Natural killer cell treated with Interleukin-12 subunit alpha and Interleukin-12 subunit beta and Interleukin-15 and Interleukin-18, amount 100 ng/mL, for 72 hours (primary cell): ENCODE measurements around the gene RORC. TPM values are rescaled to one million over a fixed set of nuclear protein-coding genes. Genes with fewer than 3 reads are reported as not detected.
"Not testable (repeated sequence)": the region's sequence is repeated elsewhere in the genome, so short reads cannot be mapped to it uniquely, and the experiment has no call there.

ENCODE experiments used
- ATAC-seq, 2 donors: fragments of 150-1000 bp; cut with Tn5 transposase in 1 of 2; sonication (Bioruptor Pico), chemical (Tn5 transposase) in 1 of 2; 2 replicates each; pipeline ENCODE4 v1.10.0; 2021
- DNase-seq: peaks from one replicate; pipeline ENCODE4 v3.0.0; 2022; ENCODE audit warnings: low spot score
- H3K27ac Mint-ChIP-seq, 2 donors: 1 replicate in 1 of 2; 2 replicates in 1 of 2; pipeline ENCODE4 v1.8.0; 2022; ENCODE audit warnings: mixed read lengths in 2 of 2, mild to moderate bottlenecking in 1 of 2, moderate library complexity in 1 of 2
- H3K27me3 Mint-ChIP-seq, 2 donors: 1 replicate in 1 of 2; 2 replicates in 1 of 2; pipeline ENCODE4 v1.8.0; 2022; ENCODE audit warnings: mixed read lengths in 2 of 2
- H3K36me3 Mint-ChIP-seq: one replicate; pipeline ENCODE4 v1.8.0; 2022; ENCODE audit warnings: mixed read lengths
- H3K4me1 Mint-ChIP-seq, 2 donors: 1 replicate in 1 of 2; 2 replicates in 1 of 2; pipeline ENCODE4 v1.8.0; 2022; ENCODE audit warnings: low read depth in 2 of 2, mixed read lengths in 2 of 2, mild to moderate bottlenecking in 1 of 2
- H3K4me3 Mint-ChIP-seq: one replicate; pipeline ENCODE4 v1.8.0; 2022; ENCODE audit warnings: mixed read lengths
- H3K9me3 Mint-ChIP-seq: 2 replicates; pipeline ENCODE4 v1.8.0; 2022; ENCODE audit warnings: mixed read lengths
- total RNA-seq, 2 donors: library from RNA; stranded (reverse); gene quantifications; one replicate each; pipeline ENCODE4 v1.2.3, GENCODE V29; 2022

RORC gene
- total RNA-seq = 1 to 10 TPM in 1 of 2 donors, under 1 TPM in 1; 0.17 to 1.3 TPM

GRCh38 chr1:151831605-151832004 is at the start of gene RORC:
RORC (minus strand) TSS chr1:151831802; CDS start chr1:151831764, 38 bp downstream.
- Mint-ChIP-seq H3K36me3 (no peaks in the 10 kb centered on the region), H3K27ac (no peak within 1 kb of the TSS), H3K27me3 (peaks cover 0 to 7% of the 10 kb centered on the region in 2 donors), H3K9me3 (no peaks in the 10 kb centered on the region), H3K4me3 (peak within 1 kb of the TSS; percentile 81), H3K4me1 (peaks cover 29 to 40% of the 10 kb centered on the region in 2 donors)
- DNase-seq = no peak
- no peak for ATAC-seq

- Mint-ChIP-seq H3K36me3 (no peaks in the 10 kb centered on the region), H3K4me3 (no peak overlapping the region), H3K27me3 (no peaks in the 10 kb centered on the region), H3K9me3 (no peaks in the 10 kb centered on the region), H3K27ac (no peak overlapping the region), H3K4me1 (no peaks in the 10 kb centered on the region)
- DNase-seq (no peak), ATAC-seq (no peak)
Observed at GRCh38 chr1:151875419-151876097, 44.0 kb upstream of the RORC start.

- not testable (repeated sequence) for H3K9me3 Mint-ChIP-seq, H3K27me3 Mint-ChIP-seq, H3K27ac Mint-ChIP-seq, H3K4me3 Mint-ChIP-seq, H3K36me3 Mint-ChIP-seq, ATAC-seq, H3K4me1 Mint-ChIP-seq, DNase-seq
Observed at GRCh38 chr1:151872776-151873175, 41.2 kb upstream of the RORC start.

GRCh38 chr1:151871284-151872030 is 39.9 kb upstream of the RORC start:
- peaks cover 0 to 2% of the 10 kb centered on the region in 2 donors for H3K27me3 Mint-ChIP-seq
- H3K4me1 Mint-ChIP-seq = peaks cover 0 to 9% of the 10 kb centered on the region in 2 donors
- no peaks in the 10 kb centered on the region for H3K36me3 Mint-ChIP-seq
- ATAC-seq (no peak), DNase-seq (no peak)
- no peaks in the 10 kb centered on the region for H3K9me3 Mint-ChIP-seq
- no peak overlapping the region for H3K27ac Mint-ChIP-seq
- no peak overlapping the region for H3K4me3 Mint-ChIP-seq

GRCh38 chr1:151868486-151868885 is 36.9 kb upstream of the RORC start:
- no peak for DNase-seq
- no peak overlapping the region for H3K27ac Mint-ChIP-seq
- no peaks in the 10 kb centered on the region for H3K9me3 Mint-ChIP-seq
- H3K4me1 Mint-ChIP-seq = peaks cover 0 to 9% of the 10 kb centered on the region in 2 donors
- no peak overlapping the region for H3K4me3 Mint-ChIP-seq
- H3K27me3 Mint-ChIP-seq = peaks cover 5 to 6% of the 10 kb centered on the region in 2 donors
- H3K36me3 Mint-ChIP-seq = no peaks in the 10 kb centered on the region
- no peak for ATAC-seq

- Mint-ChIP-seq H3K9me3 (no peaks in the 10 kb centered on the region), H3K4me3 (peak overlapping the region; percentile 7), H3K27ac (peak overlapping the region in 1 of 2 donors; percentile 12), H3K4me1 (peaks cover 0 to 9% of the 10 kb centered on the region in 2 donors), H3K36me3 (no peaks in the 10 kb centered on the region), H3K27me3 (peaks cover 5 to 6% of the 10 kb centered on the region in 2 donors)
- DNase-seq (no peak), ATAC-seq (peak; percentile 20 to 62)
Observed at GRCh38 chr1:151867765-151868411, 36.3 kb upstream of the RORC start.

GRCh38 chr1:151867321-151867720 is 35.7 kb upstream of the RORC start:
- Mint-ChIP-seq H3K36me3 (no peaks in the 10 kb centered on the region), H3K27me3 (peaks cover 5 to 6% of the 10 kb centered on the region in 2 donors), H3K4me1 (peaks cover 0 to 9% of the 10 kb centered on the region in 2 donors), H3K4me3 (peak overlapping the region; percentile 7), H3K27ac (peak overlapping the region in 1 of 2 donors; percentile 12), H3K9me3 (no peaks in the 10 kb centered on the region)
- DNase-seq (no peak), ATAC-seq (no peak)

- H3K27ac Mint-ChIP-seq = no peak overlapping the region
- no peak overlapping the region for H3K4me3 Mint-ChIP-seq
- peaks cover 0 to 9% of the 10 kb centered on the region in 2 donors for H3K4me1 Mint-ChIP-seq
- H3K27me3 Mint-ChIP-seq = peaks cover 5 to 6% of the 10 kb centered on the region in 2 donors
- ATAC-seq (no peak), DNase-seq (no peak)
- no peaks in the 10 kb centered on the region for H3K9me3 Mint-ChIP-seq
- H3K36me3 Mint-ChIP-seq = no peaks in the 10 kb centered on the region
Observed at GRCh38 chr1:151864411-151864810, 32.8 kb upstream of the RORC start.

GRCh38 chr1:151862604-151863003 is 31.0 kb upstream of the RORC start:
- Mint-ChIP-seq H3K36me3 (no peaks in the 10 kb centered on the region), H3K27ac (no peak overlapping the region), H3K4me3 (no peak overlapping the region), H3K4me1 (peaks cover 0 to 2% of the 10 kb centered on the region in 2 donors), H3K9me3 (no peaks in the 10 kb centered on the region), H3K27me3 (peaks cover 3 to 6% of the 10 kb centered on the region in 2 donors)
- ATAC-seq (no peak), DNase-seq (no peak)

- no peak overlapping the region for H3K4me3 Mint-ChIP-seq
- H3K9me3 Mint-ChIP-seq = no peaks in the 10 kb centered on the region
- no peak overlapping the region for H3K27ac Mint-ChIP-seq
- no peaks in the 10 kb centered on the region for H3K36me3 Mint-ChIP-seq
- H3K27me3 Mint-ChIP-seq = peaks cover 3 to 6% of the 10 kb centered on the region in 2 donors
- ATAC-seq (peak in 1 of 2 donors; percentile 37), DNase-seq (no peak)
- no peaks in the 10 kb centered on the region for H3K4me1 Mint-ChIP-seq
Observed at GRCh38 chr1:151860504-151861187, 29.0 kb upstream of the RORC start.

- DNase-seq = no peak
Observed at GRCh38 chr1:151859891-151860293, 28.3 kb upstream of the RORC start.

GRCh38 chr1:151858886-151859665 is 27.5 kb upstream of the RORC start:
- Mint-ChIP-seq H3K27ac (no peak overlapping the region), H3K4me3 (no peak overlapping the region)
- no peak for ATAC-seq

More at GRCh38 chr1:151859891-151860293, 28.3 kb upstream of the RORC start:
- Mint-ChIP-seq H3K9me3 (no peaks in the 10 kb centered on the region), H3K27ac (no peak overlapping the region), H3K27me3 (no peaks in the 10 kb centered on the region), H3K4me1 (no peaks in the 10 kb centered on the region), H3K36me3 (no peaks in the 10 kb centered on the region), H3K4me3 (no peak overlapping the region)
- no peak for ATAC-seq

More at GRCh38 chr1:151858886-151859665, 27.5 kb upstream of the RORC start:
- Mint-ChIP-seq H3K4me1 (no peaks in the 10 kb centered on the region), H3K36me3 (no peaks in the 10 kb centered on the region), H3K9me3 (no peaks in the 10 kb centered on the region), H3K27me3 (no peaks in the 10 kb centered on the region)
- no peak for DNase-seq
